Heart right ventricle (tissue), 16 donors: ENCODE results near the gene ZKSCAN2. TPM values are rescaled to one million over a fixed set of nuclear protein-coding genes. Genes with fewer than 3 reads are reported as not detected.

Experiments
- ATAC-seq, 8 donors: fragments of 200-7000 bp; cut with Tn5 transposase; one replicate each; pipeline ENCODE4 v1.9.1; 2020; ENCODE audit warnings: mild to moderate bottlenecking in 8 of 8, moderate library complexity in 8 of 8, moderate number of reproducible peaks in 1 of 8
- DNase-seq, 2 donors: peaks; one replicate each; pipeline ENCODE4 v3.0.0-alpha.2; 2020
- H3K27ac ChIP-seq, 10 donors: fragments of 200-600 bp; sonication (generic) in 2 of 10; one replicate each; pipeline versions ENCODE4 v1.5.0 to v1.8.0; 2020 to 2022; ENCODE audit warnings: mild to moderate bottlenecking in 3 of 10
- H3K27me3 ChIP-seq, 7 donors: fragments of 200-600 bp; one replicate each; pipeline ENCODE4 v1.8.0; 2021 to 2022; ENCODE audit warnings: mild to moderate bottlenecking in 2 of 7
- H3K36me3 ChIP-seq, 9 donors: fragments of 200-600 bp; sonication (generic) in 1 of 9; one replicate each; pipeline versions ENCODE4 v1.5.0 to v1.8.0; 2020 to 2022; ENCODE audit warnings: mild to moderate bottlenecking in 2 of 9
- H3K4me1 ChIP-seq, 9 donors: fragments of 200-600 bp; sonication (generic) in 1 of 9; one replicate each; pipeline versions ENCODE4 v1.5.0 to v1.8.0; 2020 to 2022; ENCODE audit warnings: mild to moderate bottlenecking in 4 of 9
- H3K4me3 ChIP-seq, 10 donors: fragments of 200-600 bp; sonication (generic) in 2 of 10; one replicate each; pipeline versions ENCODE4 v1.5.0 to v1.8.0; 2020 to 2022; ENCODE audit warnings: mild to moderate bottlenecking in 7 of 10, moderate library complexity in 2 of 10
- H3K9me3 ChIP-seq, 11 donors: fragments of 200-600 bp in 10 of 11; sonication (generic) in 2 of 11; one replicate each; pipeline versions ENCODE4 v1.5.0 to v1.8.0; 2013 to 2022; ENCODE audit warnings: mild to moderate bottlenecking in 2 of 11, control low read depth in 1 of 11, moderate library complexity in 1 of 11
- CTCF ChIP-seq, 9 donors: fragments of 200-600 bp; sonication (generic) in 2 of 9; IDR thresholded peaks; one replicate each; pipeline versions ENCODE4 v1.5.0 to v1.8.0; 2021 to 2022; ENCODE audit warnings: antibody characterized with exemption in 9 of 9, mild to moderate bottlenecking in 5 of 9, moderate library complexity in 1 of 9
- WGBS, 2 donors: extraction: QIAGEN DNeasy Blood & Tissue Kit; methylation state at CpG; one replicate each; pipeline ENCODE4 v1.1.7; 2013; ENCODE audit warnings: inconsistent platforms in 1 of 2; 5-methylcytosine and 5-hydroxymethylcytosine counted together
- intact Hi-C, 10 donors: fragments of 100-400 bp; cut with DNase I; formaldehyde crosslinking; loops; one replicate each; pipeline versions ENCODE4 v1.11.1 to v1.14.2; 2022
- long read RNA-seq, 3 donors: library from polyadenylated mRNA; unstranded; transcript quantifications; one replicate each; pipeline ENCODE4 v2.0.0, GENCODE V29; 2020 to 2021
- polyA plus RNA-seq, 2 donors: library from polyadenylated mRNA; stranded (reverse); fragments of 200-250 nt; gene quantifications; one replicate each; pipeline ENCODE4 v1.2.3, GENCODE V29; 2013
- total RNA-seq, 10 donors: library from RNA; stranded (reverse); fragmentation: NEBNext Ultra II Directional in 3 of 10; extraction: Animal tissue kit (Norgen Biotek cat#: 25700) in 3 of 10; gene quantifications; one replicate each; pipeline versions ENCODE4 v1.2.1 to v1.2.4, GENCODE V29; 2021 to 2023
- donor health status: Arrhythmogenic right ventricular cardiomyopathy.
- donor health status: ischemic (EF 13 %, LVEDD 7.1; RV severe dilation, severe dysfunction).
- donor health status: healthy with polysubstance abuse.
- donor health status: DM: no; HTN: yes; CAD: no.
- donor health status: DM: no; HTN: no; CAD: no.
- donor health status: ischemic (EF 25% LVEDD 6.9; RV normal size, moderate dysfunction).
- donor health status: ischemic (EF 25% LVEDD 5.7; RV mildly dilated, moderate dysfunction).
- donor health status: healthy.
- donor health status: DM: yes; HTN: yes; CAD: no.
- donor health status: Ischemic cardiomyopathy.
- donor health status: ischemic (EF 35%, LVEDD 5.7; RV mildly dilated, moderate dysfunction).
- donor health status: nonischemic (EF 11% LVEDD 7.7; RV severe dilation, severe dysfunction).
- donor health status: DM: yes; HTN: yes; CAD: no.
- donor health status: PGD.
- donor health status: ischemic (EF 29% LVEDD 5.4; RV normal size, mild dysfunction).
- donor health status: nonischemic (EF 23%, LVEDD 6.1; RV moderate dilation, normal function).

ZKSCAN2 gene
- total RNA-seq: 1 to 10 TPM; 4.3 to 8.7 (median 6.0) TPM
- polyA plus RNA-seq: 1 to 10 TPM; 1.0 to 1.5 TPM
- long read RNA-seq, donor 1, full-length matches to known transcripts: 2 of 2 reads
- long read RNA-seq, donor 1, partial matches to known transcripts: 0 of 2 reads
- long read RNA-seq, donor 1, other reads (novel, unspliced or antisense): 0 of 2 reads
- long read RNA-seq, donor 2, full-length matches to known transcripts: 2 of 4 reads
- long read RNA-seq, donor 2, partial matches to known transcripts: 1 of 4 reads
- long read RNA-seq, donor 2, other reads (novel, unspliced or antisense): 1 of 4 reads
- long read RNA-seq, donor 3, full-length matches to known transcripts: 1 of 5 reads
- long read RNA-seq, donor 3, partial matches to known transcripts: 4 of 5 reads
- long read RNA-seq, donor 3, other reads (novel, unspliced or antisense): 0 of 5 reads

- 0 to 1% methylated on average over 65 to 69 of the region's 69 CpGs for WGBS, 2 donors
- Histone ChIP-seq H3K27ac (peak within 1 kb of the TSS; percentile 92 to 100 (median 99)), H3K4me3 (peak within 1 kb of the TSS; percentile 26 to 93 (median 84)), H3K4me1 (peaks cover 4 to 45% (median 36%) of the 10 kb centered on the region in 9 donors), H3K9me3 (no peaks in the 10 kb centered on the region), H3K36me3 (peaks cover 0 to 31% (median 4%) of the 10 kb centered on the region in 9 donors), H3K27me3 (no peaks in the 10 kb centered on the region)
- intact Hi-C loops: loop anchor here in 1 of 10 donors (10.0 kb wide), 1 partner anchor 713 kb away; no protein-coding TSS in a partner anchor
- DNase-seq (peak; percentile 90 to 91), ATAC-seq (peak; percentile 96 to 98 (median 98))
- TF ChIP-seq CTCF (IDR thresholded peaks at IDR 0.05): no peak
Observed at GRCh38 chr16:25257470-25257955, at the start of gene ZKSCAN2. ZKSCAN2 (minus strand) TSS chr16:25257845; CDS start chr16:25257127, 718 bp downstream.

GRCh38 chr16:25299792-25300590 lies 42.3 kb upstream of the ZKSCAN2 start:
- intact Hi-C loops: loop anchor here in 1 of 10 donors (5.0 kb wide), 1 partner anchor 842 kb away; no protein-coding TSS in a partner anchor
- DNase-seq (no peak), ATAC-seq (no peak)
- H3K27me3 ChIP-seq: peaks cover 0 to 1% (median 0%) of the 10 kb centered on the region in 7 donors
- H3K4me3 ChIP-seq: no peak overlapping the region
- no peaks in the 10 kb centered on the region for H3K4me1 ChIP-seq
- TF ChIP-seq CTCF (IDR thresholded peaks at IDR 0.05): no peak
- no peak overlapping the region for H3K27ac ChIP-seq
- peaks cover 0 to 9% (median 0%) of the 10 kb centered on the region in 11 donors for H3K9me3 ChIP-seq
- 49 to 58% methylated on average over 4 of the region's 4 CpGs for WGBS, 2 donors
- H3K36me3 ChIP-seq: no peaks in the 10 kb centered on the region

- intact Hi-C loops: no loop called here
- no peak for ATAC-seq
Observed at GRCh38 chr16:25298165-25298872, 40.7 kb upstream of the ZKSCAN2 start.

More at GRCh38 chr16:25298165-25298872, 40.7 kb upstream of the ZKSCAN2 start:
- DNase-seq: no peak
- 63 to 67% methylated on average over 5 of the region's 5 CpGs for WGBS, 2 donors
- TF ChIP-seq CTCF (IDR thresholded peaks at IDR 0.05): no peak
- Histone ChIP-seq H3K4me3 (no peak overlapping the region), H3K9me3 (peaks cover 0 to under 1% (median 0%) of the 10 kb centered on the region in 11 donors), H3K27me3 (peaks cover 0 to 3% (median 0%) of the 10 kb centered on the region in 7 donors), H3K4me1 (no peaks in the 10 kb centered on the region), H3K27ac (no peak overlapping the region), H3K36me3 (no peaks in the 10 kb centered on the region)
